Measurements from ENCODE around the gene ZNF688.

The ZNF688 gene

GRCh38 chr16:30521873-30522641, 49.5 kb downstream of the ZNF688 start:
- H3K27ac ChIP-seq (ENCODE audit: poor library complexity, severe bottlenecking): no peak overlapping the region
- H3K36me3 ChIP-seq (ENCODE audit: low read depth): peaks cover 9% of the 10 kb centered on the region; the same call in 1 of the 2 replicates
- no peak for ATAC-seq (ENCODE audit: low read depth)
- no peaks in the 10 kb centered on the region for H3K4me1 ChIP-seq (ENCODE audit: insufficient read depth, poor library complexity, severe bottlenecking)
- H3K4me3 ChIP-seq (ENCODE audit: severe bottlenecking): no peak overlapping the region
- no peaks in the 10 kb centered on the region for H3K9me3 ChIP-seq (ENCODE audit: severe bottlenecking)
- no peak for DNase-seq (ENCODE audit: low spot score)
- H3K27me3 ChIP-seq (ENCODE audit: insufficient read depth, poor library complexity, severe bottlenecking): no peaks in the 10 kb centered on the region
- TF ChIP-seq CTCF (IDR thresholded peaks at IDR 0.05; ENCODE audit: poor library complexity, severe bottlenecking): no peak

- no peaks in the 10 kb centered on the region for H3K27me3 ChIP-seq (ENCODE audit: insufficient read depth, poor library complexity, severe bottlenecking)
- H3K27ac ChIP-seq (ENCODE audit: poor library complexity, severe bottlenecking): no peak overlapping the region
- no peaks in the 10 kb centered on the region for H3K4me1 ChIP-seq (ENCODE audit: insufficient read depth, poor library complexity, severe bottlenecking)
- no peak for TF ChIP-seq CTCF (IDR thresholded peaks at IDR 0.05; ENCODE audit: poor library complexity, severe bottlenecking)
- DNase-seq (ENCODE audit: low spot score) (no peak), ATAC-seq (ENCODE audit: low read depth) (no peak)
- H3K4me3 ChIP-seq (ENCODE audit: severe bottlenecking): no peak overlapping the region
- H3K9me3 ChIP-seq (ENCODE audit: severe bottlenecking): no peaks in the 10 kb centered on the region
- peaks cover 9% of the 10 kb centered on the region; the same call in 1 of the 2 replicates for H3K36me3 ChIP-seq (ENCODE audit: low read depth)
Measured at GRCh38 chr16:30521476-30521872, 50.0 kb downstream of the ZNF688 start.

Data from RWPE2 (cell line).